HG02970 (cell line): ENCODE measurements around the gene WDR76.
"Not testable (repeated sequence)": the region's sequence is repeated elsewhere in the genome, so short reads cannot be mapped to it uniquely, and the experiment has no call there.

Experiments used
- ATAC-seq: cut with Tn5 transposase; IDR thresholded peaks from one replicate; pipeline ENCODE4 v1.9.1; 2021; ENCODE audit warnings: mild to moderate bottlenecking, moderate library complexity, moderate number of reproducible peaks; ENCODE audit not compliant: unreplicated experiment, low FRiP score

Gene WDR76

GRCh38 chr15:43815064-43815463 is 11.7 kb upstream of the WDR76 start:
- not testable (repeated sequence) for ATAC-seq

GRCh38 chr15:43821505-43821904 is 5.3 kb upstream of the WDR76 start:
- no peak for ATAC-seq

GRCh38 chr15:43824302-43825246 is 2.2 kb upstream of the WDR76 start, which contains the start of gene MFAP1:
Gene MFAP1, minus strand, starts transcription at chr15:43824690. Its CDS starts 121 bp downstream, at chr15:43824569.
- peak; percentile 77 for ATAC-seq

DNA sequence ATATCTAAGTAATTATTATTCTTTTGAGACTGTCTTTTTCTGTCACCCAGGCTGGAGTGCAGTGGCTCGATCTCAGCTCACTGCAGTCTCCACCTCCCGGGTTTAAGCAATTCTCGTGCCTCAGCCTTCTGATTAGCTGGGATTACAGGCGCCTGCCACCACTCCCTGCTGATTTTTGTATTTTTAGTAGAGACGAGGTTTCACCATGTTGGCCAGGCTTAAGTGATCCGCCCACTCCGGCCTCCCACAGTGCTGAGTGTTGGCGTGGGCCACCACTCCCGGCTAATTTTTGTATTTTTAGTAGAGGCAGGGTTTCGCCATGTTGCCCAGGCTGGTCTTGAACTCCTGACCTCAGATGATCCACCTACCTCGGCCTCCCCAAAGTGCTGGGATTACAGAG is 1.5 kb upstream of the WDR76 start:
- ATAC-seq, result not testable (repeated sequence)

DNA sequence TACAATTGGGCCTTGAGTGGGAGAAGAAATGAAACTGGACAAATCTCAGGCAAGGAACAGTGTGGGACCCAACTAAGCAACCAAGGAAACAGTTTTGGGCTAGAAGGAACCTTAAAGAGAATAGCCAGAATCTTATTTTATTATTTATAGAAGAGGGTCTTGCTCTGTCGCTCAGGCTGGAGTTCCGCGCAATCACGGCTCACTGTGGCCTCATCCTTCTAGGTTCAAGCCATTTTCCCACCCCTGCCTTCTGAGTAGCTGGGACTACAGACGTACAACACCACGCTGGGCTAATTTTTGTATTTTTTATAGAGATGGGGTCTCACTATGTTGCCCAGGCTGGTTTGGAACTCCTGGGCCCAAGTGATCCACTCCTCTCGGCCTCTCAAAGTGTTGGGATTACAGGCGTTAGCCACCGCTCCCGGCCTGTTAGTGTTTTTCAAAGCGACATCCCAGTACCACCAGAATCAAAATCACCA is 734 bp upstream of the WDR76 start:
- ATAC-seq, result no peak

- ATAC-seq, result no peak
Observed at GRCh38 chr15:43828061-43828657, 1.4 kb downstream of the WDR76 start.

DNA sequence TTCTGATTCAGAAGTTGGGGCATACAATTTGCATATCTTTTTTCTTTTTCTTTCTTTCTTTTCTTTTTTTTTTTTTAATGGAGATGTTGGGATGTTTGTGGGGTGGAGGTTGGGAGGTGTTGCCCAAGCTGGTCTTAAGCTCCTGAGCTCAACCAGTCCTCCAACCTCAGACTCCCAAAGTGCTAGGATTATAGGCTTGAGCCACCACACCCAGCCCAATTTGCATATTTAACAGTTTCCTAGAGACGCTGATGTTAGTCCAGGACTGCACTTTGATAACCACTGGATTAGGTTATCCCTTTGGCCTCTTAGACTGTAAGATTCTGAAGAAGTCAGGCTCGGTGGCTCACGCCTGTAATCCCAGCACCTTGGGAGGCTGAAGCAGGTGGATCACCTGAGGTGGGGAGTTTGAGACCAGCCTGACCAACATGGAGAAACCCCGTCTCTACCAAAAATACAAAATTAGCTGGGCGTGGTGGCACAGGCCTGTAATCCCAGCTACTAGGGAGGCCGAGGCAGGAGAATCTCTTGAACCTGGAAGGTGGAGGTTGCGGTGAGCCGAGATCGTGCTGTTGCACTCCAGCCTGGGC is 3.2 kb downstream of the WDR76 start:
- ATAC-seq, result not testable (repeated sequence)

DNA sequence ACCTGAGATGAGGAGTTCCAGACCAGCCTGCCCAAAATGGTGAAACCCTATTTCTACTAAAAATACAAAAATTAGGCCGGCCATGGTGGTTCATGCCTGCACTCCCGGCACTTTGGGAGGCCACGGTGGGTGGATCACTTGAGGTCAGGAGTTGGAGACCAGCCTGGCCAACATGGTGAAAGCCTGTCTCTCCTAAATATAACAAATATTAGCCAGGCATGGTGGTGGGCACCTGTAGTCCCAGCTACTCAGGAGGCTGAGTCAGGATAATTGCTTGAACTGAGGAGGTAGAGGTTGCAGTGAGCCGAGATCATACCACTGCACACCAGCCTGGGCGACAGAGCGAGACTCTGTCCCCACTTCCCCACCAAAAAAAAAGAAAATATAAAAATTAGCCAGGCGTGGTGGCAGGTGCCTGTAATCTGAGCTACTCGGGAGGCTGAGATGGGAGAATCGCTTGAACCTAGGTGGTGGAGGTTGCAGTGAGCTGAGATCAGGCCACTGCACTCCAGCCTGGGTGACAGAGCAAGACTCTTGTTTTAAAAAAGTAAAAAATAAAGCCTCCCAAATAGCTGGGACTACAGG is 4.0 kb downstream of the WDR76 start:
- ATAC-seq, result not testable (repeated sequence)

DNA sequence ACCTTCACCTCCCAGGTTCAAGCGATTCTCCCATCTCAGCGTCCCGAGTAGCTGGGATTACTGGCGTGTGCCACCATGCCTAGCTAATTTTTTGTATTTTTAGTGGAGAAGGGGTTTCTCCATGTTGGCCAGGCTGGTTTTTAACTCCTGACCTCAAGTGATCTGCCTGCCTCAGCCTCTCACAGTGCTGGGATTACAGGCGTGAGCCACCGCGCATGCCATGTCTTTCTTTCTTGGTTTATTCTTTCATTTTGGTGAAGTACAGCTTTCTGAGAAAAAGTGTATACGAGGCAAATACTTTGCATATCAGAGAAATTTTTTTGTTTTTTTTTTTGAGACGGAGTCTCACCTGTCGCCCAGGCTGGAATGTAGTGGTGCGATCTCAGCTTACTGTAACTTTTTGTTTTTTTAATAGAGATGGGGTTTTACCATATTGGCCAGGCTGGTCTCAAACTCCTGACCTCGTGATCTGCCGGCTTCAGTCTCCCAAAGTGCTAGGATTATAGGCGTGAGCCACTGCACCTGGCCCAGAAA is 4.8 kb downstream of the WDR76 start:
- not testable (repeated sequence) for ATAC-seq

- not testable (repeated sequence) for ATAC-seq
Observed at GRCh38 chr15:43832485-43832884, 5.7 kb downstream of the WDR76 start.

GRCh38 chr15:43845421-43845820 is 18.6 kb downstream of the WDR76 start:
- no peak for ATAC-seq

GRCh38 chr15:43851251-43851650 is 24.4 kb downstream of the WDR76 start:
- ATAC-seq, result no peak

DNA sequence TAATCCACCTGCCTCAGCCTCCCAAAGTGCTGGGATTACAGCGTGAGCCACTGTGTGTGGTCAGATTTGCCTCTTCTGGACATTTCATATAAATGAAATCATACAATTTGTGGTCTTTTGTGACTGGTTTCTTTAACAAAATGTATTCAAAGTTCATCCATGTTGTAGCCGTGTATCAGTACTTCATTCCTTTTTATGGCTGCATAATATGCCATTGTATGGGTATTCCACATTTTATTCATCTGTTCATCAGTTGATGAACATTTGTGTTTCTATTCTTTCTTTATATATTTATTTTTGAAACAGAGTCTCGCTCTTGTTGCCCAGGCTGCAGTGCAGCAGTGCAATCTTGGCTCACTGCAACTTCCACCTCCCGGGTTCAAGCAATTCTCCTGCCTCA is 25.8 kb downstream of the WDR76 start:
- no peak for ATAC-seq

- ATAC-seq, result no peak
Observed at GRCh38 chr15:43854801-43855200, 28.0 kb downstream of the WDR76 start.

DNA sequence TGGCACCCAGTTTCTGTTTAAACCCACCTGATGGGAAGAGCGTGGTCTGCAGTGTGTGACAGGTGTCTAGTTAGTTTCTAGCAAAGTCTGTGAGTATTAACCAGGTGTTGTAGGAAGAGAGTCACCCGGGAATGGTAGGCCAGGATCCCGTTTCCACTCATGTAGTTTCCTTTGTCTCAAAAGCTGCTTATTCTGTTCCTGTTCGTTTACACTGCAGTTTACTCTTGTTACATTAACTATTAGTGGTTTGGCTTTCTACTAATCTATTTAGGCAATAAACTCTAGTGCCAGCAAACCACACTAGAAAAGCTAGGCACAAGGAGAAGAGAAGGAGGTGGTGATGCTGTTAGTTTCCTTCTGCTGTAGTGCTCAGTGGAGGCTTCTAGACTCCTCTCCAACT is 32.7 kb downstream of the WDR76 start:
- no peak for ATAC-seq

DNA sequence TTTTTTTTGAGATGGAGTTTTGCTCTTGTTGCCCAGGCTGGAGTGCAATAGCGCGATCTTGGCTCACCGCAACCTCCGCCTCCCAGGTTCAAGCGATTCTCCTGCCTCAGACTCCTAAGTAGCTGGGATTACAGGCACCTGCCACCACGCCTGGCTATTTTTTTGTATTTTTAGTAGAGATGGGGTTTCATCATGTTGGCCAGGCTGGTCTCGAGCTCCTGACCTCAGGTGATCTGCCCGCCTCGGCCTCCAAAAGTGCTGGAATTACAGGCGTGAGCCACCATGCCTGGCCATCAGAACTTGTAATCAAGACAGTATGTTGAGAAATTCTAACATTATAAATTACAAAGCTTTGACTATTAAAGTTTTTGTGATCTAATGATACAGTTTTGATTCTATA is 39.8 kb downstream of the WDR76 start:
- ATAC-seq, result not testable (repeated sequence)

DNA sequence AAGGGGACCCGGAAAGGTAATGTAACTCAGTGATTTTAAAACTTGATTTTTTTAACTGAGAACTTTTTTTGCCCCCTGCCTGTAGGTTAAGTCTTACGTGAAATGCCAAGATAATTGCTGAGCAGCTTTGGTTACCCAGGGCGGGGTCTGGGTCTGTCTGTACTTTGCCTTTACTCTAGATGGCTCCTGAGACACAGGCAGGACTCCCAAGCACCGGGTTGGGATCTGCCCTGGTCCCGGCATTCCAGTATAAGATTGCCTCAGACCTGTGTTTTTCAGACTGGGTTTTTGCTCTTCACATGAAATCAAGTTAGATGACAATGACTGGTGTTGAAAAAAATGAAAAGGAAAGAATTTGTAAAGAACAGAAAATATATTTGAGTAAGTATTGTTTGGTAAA is 40.3 kb downstream of the WDR76 start:
- ATAC-seq, result no peak

- no peak for ATAC-seq
Observed at GRCh38 chr15:43868406-43868805, 41.6 kb downstream of the WDR76 start.

GRCh38 chr15:43871835-43872234 is 45.0 kb downstream of the WDR76 start:
- no peak for ATAC-seq

- ATAC-seq, result no peak
Observed at GRCh38 chr15:43872416-43873020, 45.7 kb downstream of the WDR76 start.
